GM12878 (cell line): Measurements from ENCODE around the gene STPG4.

Experiments used
- BACH1 ChIP-seq: fragments of 450-650 bp; IDR thresholded peaks from 2 replicates; pipeline ENCODE4 v1.6.1; 2017; ENCODE audit warnings: mild to moderate bottlenecking, borderline replicate concordance
- CTCF ChIP-seq, 3 experiments: IDR thresholded peaks in 2 of 3; conservative IDR thresholded peaks in 1 of 3; 2 replicates each; pipeline ENCODE4 v1.5.1; 2011; ENCODE audit warnings: low read depth in 3 of 3, low read length in 3 of 3, mild to moderate bottlenecking in 3 of 3, control low read depth in 2 of 3, moderate library complexity in 2 of 3, inconsistent platforms in 1 of 3, mixed read lengths in 1 of 3; ENCODE audit not compliant: control insufficient read depth in 2 of 3, insufficient read depth in 1 of 3; ENCODE audit errors: extremely low read depth in 1 of 3
- EZH2 ChIP-seq: IDR thresholded peaks from 2 replicates; pipeline ENCODE4 v1.6.1; 2012; ENCODE audit warnings: low read depth, mild to moderate bottlenecking, control low read depth, inconsistent platforms, low read length, borderline replicate concordance; ENCODE audit not compliant: control insufficient read depth
- GABPA ChIP-seq: IDR thresholded peaks from 2 replicates; pipeline ENCODE4 v1.6.1; 2014; ENCODE audit warnings: antibody characterized with exemption, low read depth, mild to moderate bottlenecking, inconsistent platforms
- KLF5 ChIP-seq: fragments of 450-650 bp; IDR thresholded peaks from 2 replicates; pipeline ENCODE4 v1.6.1; 2014; ENCODE audit warnings: mild to moderate bottlenecking; ENCODE audit not compliant: partially characterized antibody
- POLR2A ChIP-seq: IDR thresholded peaks from 2 replicates; pipeline ENCODE4 v1.6.1; 2011; ENCODE audit warnings: low read depth, mild to moderate bottlenecking, low read length
- RELA ChIP-seq: fragments of 450-650 bp; IDR thresholded peaks from 2 replicates; pipeline ENCODE4 v1.8.0; 2014; ENCODE audit warnings: borderline replicate concordance; ENCODE audit not compliant: partially characterized antibody
- SP1 ChIP-seq: IDR thresholded peaks from one replicate; pipeline ENCODE4 v1.6.1; 2011; ENCODE audit warnings: low read depth, low read length
- TARDBP ChIP-seq: IDR thresholded peaks from 2 replicates; pipeline ENCODE4 v1.6.1; 2016; ENCODE audit warnings: borderline replicate concordance
- USF2 ChIP-seq: IDR thresholded peaks from 2 replicates; pipeline ENCODE4 v1.6.1; 2011; ENCODE audit warnings: low read depth, low read length, improper control_type of control experiment, borderline replicate concordance

- TF ChIP-seq SP1 (no peak), GABPA (no peak), CTCF (IDR thresholded peaks at IDR 0.05 in 2 of 3, conservative IDR thresholded peaks at IDR 0.05 in 1 of 3; ENCODE audit: control insufficient read depth in 2 of 3, extremely low read depth in 1 of 3, insufficient read depth in 1 of 3, low read depth in 3 of 3, low read length in 3 of 3) (no peak), USF2 (no peak), EZH2 (no peak), BACH1 (no peak), POLR2A (no peak), TARDBP (no peak), RELA (no peak), KLF5 (no peak)
Measured at GRCh38 chr2:47161475-47161874, 6.4 kb upstream of the STPG4 start.
